IPS DF 4.7 (cell line): Measurements from ENCODE around the gene OR2T11.
"Not testable (repeated sequence)": the region's sequence is repeated elsewhere in the genome, so short reads cannot be mapped to it uniquely, and the experiment has no call there.

ENCODE experiments used
- DNase-seq: peaks from one replicate; pipeline ENCODE4 v3.0.0-alpha.2; 2013; ENCODE audit warnings: low spot score; ENCODE audit errors: extremely low read depth

Gene OR2T11

DNA sequence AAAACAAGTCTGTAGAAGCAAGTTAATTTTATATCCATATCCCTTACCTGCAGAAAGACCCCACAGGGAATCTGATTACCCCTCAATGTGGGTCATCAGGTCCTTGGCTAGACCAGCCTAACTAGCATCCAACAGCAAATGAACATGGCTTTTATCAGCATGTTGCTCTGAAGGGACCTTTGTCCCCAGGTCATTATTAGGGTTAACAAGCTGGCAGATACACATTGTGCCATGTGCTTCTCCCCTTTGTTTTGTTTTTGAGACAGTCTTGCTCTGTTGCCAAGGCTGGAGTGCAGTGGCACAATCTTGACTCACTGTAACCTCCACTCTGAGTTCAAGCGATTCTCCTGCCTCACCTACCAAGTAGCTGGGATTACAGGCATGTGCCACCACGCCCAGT lies at the start of gene OR2T11:
Gene OR2T11, minus strand, starts transcription at position 101 of the 400 bp plus-strand sequence. CDS start 7,963 bp downstream, outside the sequence.
- not testable (repeated sequence) for DNase-seq

- no peak for DNase-seq
Observed at GRCh38 chr1:248681651-248682050, 46.8 kb upstream of the OR2T11 start.

GRCh38 chr1:248670003-248670402 lies 35.1 kb upstream of the OR2T11 start:
- no peak for DNase-seq

- DNase-seq, result not testable (repeated sequence)
Observed at GRCh38 chr1:248663453-248664328, 28.8 kb upstream of the OR2T11 start.

DNA sequence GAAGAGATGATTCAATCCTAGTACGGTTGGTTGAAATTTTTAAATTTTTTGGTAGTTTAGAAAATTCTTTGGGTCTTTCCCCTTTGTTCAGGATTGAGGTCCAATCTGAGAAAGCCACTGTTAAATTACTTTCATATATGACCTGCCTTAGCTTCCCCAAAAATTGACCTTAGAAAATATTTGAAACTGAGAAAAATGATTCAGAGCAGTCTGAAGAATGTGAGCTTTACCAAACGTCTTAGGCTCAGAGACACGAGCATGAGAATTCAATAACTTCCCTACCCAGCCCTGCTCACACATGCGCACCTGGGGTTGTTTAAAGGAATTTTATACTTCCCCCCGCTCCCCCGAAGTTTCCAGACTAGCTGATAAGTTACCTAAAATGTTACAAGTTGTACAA lies 21.9 kb upstream of the OR2T11 start:
- not testable (repeated sequence) for DNase-seq

- not testable (repeated sequence) for DNase-seq
Observed at GRCh38 chr1:248655354-248655753, 20.5 kb upstream of the OR2T11 start, which contains the start of gene OR2T27. OR2T27 (minus strand) TSS chr1:248655528; CDS start chr1:248650884, 4,644 bp downstream.

DNA sequence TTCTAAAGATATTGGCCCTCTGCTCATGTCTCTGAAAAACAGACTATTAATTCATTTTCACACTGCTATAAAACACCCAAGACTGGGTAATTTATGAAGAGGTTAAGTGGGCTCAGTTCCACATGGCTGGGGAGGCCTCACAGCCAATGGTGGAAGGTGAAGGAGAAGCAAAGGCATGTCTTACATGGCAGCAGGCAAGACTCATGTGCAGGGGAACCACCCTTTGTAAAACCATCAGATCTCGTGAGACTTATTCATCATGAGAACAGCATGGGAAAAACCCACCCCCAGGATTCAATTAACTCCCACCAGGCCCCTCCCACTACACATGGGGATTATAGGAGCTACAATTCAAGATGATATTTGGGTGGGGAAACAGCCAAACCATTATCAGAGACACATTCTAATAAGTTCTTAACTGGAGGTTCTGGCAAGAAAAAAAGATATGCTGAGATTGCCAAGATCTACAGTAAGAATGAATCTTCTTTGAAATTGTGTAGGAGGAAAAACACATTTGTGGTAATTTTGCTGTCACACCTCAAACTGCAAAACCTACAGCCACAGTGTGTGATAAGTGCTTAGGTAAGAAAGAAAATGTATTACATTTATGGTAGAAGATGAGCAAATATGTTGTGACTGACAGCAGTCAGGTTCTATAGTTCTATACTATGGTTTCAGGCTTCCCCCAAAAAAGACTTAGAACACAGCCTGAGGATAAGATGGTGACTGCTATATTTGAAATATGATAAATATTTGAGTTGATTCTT lies 14.1 kb upstream of the OR2T11 start:
- not testable (repeated sequence) for DNase-seq

GRCh38 chr1:248645178-248645577 lies 10.3 kb upstream of the OR2T11 start, which contains the start of gene OR2T35:
OR2T35 (minus strand) TSS chr1:248645278; CDS start chr1:248639258, 6,020 bp downstream.
- not testable (repeated sequence) for DNase-seq

DNA sequence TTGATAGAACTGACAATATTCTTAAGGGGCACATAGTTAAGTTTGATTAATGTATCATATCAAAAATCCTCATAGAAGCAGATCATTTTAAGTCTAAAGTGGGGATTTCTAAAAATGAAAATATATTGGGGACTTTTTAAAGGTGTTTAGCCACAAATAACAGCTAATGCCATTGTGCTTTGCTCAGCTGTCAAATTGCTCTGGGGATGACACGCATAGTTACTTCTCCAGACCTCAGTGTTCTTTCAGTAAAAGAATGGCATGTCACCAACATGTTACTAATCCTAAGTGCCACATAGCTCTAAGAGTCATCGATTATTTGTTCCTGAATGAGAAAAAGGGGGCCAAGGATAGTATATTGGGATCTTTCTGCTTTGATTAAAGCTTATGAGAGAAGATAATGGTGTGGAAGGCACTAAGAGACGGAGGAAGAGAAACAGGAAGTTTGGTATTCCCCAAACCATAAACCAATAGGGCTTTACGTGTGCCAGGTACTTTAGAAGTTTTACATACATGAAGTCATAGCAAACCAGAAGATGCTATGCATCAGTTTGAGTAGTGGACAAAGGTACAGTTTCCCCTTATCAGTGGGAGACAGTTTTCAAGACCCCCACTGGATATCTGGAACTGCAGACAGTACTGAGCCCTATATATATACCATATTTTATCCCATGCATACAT lies 8.2 kb upstream of the OR2T11 start:
- DNase-seq, result not testable (repeated sequence)

DNA sequence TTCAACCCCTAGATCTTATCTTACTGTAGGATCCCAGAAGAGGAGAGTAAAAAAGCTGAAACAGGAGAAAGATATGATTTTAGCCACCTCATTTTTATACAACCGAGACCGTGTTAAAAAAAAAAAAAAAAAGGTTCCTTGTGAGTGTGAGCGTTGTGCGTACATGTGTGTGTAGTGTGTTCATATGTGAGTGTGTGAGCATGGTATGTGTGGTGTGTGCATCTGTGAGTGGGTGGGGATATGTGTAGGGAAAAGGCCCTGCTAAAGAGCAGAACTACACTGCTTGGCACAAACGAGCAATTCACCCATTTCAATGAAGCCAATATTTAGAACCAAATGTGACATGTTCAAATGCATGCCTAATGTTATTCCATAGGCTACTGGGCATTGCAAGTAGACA lies 6.7 kb upstream of the OR2T11 start:
- not testable (repeated sequence) for DNase-seq

- DNase-seq, result not testable (repeated sequence)
Observed at GRCh38 chr1:248640906-248641305, 6.0 kb upstream of the OR2T11 start.

DNA sequence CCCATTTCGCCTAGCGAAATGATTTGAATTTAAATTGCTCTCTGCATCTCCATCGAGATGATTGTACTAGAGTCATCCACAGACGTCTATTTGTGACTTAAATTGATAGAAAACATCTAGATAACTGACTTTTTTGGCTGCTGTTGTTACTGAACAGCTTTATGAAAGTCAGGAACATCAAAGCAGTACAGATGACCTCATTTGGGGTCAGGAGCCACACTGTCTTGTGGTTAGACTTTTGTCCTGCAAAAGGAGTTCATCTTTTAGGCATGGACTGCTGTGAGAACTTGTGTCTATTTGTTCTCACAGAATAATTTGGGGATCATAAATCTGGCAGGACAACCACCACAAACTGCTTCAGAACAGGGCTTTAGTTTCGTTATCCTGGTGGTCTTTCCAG lies 4.8 kb upstream of the OR2T11 start:
- DNase-seq, result not testable (repeated sequence)

DNA sequence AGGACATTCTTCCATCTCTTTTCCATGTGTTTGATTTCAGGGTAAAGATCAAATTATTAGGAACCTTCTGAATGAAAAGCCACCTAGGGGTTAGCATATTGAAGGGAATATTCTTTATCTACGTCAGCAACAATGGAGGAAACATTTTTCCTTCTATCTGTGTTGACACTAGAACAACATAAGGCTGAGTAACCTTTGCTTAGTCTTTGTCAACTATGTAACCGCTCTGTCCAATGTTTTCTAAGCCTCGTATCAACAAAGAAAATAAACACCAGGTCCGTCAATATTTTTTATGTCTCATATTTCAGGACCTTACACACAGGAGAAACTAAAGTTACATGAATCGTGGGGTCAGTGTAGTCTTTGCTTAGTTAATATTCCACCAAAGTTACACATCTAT lies 1.7 kb upstream of the OR2T11 start:
- DNase-seq, result not testable (repeated sequence)

DNA sequence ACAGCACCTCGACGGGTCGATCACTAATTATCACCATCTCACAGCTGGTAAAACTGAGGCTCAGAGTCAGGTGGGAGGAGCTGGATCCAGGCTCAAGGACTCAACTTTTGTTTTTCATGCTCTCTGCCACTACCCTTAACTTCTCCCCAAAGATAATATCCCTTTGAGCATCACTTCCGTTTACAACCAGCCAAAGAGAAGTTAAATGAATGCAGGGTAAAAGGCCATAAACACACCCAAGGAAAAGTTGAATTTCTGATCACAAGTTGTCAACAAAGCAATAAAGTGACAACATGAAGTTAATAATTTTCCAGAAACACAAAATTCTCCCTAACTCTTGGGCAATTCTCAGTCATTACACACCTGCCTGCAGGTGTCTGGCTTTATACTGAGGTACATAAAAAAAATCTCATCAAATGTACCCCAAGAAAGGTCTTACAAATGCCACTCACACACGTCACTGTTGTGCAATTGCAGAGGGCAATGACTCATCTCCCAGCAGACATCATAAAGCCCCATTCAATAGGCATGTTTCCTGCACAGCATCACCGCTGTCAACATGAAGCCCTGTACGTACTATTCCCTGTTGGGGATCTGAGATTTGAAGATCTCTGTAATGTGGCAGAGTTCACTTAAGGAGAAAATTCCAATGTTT lies 3.4 kb downstream of the OR2T11 start:
- DNase-seq, result no peak

DNA sequence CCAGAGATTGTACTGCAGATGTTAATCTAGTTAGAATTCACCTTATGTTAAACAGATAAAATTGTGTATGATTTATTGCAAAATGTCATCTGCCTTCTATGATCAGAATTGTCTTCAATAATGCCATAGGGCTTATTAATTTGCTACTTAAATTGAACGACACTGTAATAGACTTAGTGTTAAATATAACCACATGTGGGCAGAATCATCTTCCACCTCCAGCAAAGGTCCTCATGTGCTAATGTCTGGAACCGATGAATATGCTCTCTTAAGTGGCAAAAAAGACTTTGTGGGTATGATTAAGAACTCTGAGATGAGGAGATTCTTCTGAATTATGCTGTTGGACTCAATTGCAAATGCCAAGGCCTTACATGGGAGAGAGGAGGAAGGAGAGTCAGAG lies 4.3 kb downstream of the OR2T11 start:
- no peak for DNase-seq

DNA sequence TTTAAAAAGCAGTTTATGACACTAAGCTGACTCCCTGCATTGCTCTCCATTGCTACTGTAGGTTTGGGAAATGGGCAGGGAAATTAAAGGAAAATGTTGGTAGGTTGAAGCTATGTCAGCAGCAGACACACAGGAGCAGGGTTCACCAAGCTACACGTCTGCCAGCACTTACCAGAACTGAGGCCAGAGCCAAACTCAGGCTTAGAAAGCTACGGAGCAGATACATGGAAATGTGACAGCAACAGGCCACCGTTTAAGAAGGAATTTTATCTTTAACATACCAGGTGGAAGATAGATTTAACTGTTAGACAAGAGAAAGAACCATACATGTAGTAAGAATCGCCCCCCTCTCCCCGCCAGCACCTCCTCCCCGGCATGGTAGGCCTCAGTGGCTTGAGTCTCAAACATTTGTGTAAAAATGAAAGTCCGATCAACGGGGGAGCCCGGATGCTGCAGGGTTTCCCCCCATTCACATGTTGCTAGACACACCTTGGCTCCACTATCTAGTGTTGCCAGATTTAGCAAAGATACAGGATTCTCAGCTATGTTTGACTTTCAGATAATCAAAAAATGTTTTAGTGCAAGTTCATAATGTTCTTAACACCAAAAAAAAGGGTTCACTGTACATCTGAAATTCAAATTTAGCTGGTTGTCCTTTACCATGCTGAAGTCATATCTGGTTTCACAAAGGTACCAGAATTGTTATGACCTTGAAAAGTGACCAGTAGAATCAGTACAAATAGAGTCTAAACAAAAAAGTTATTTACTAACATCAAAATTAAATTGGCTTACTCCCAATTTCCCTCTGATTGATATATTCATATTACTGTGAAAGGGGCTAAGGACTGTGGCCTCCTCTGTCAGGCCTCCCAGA lies 6.7 kb downstream of the OR2T11 start:
- no peak for DNase-seq

- no peak for DNase-seq
Observed at GRCh38 chr1:248625971-248626370, 8.9 kb downstream of the OR2T11 start.

- no peak for DNase-seq
Observed at GRCh38 chr1:248625166-248625565, 9.7 kb downstream of the OR2T11 start.

DNA sequence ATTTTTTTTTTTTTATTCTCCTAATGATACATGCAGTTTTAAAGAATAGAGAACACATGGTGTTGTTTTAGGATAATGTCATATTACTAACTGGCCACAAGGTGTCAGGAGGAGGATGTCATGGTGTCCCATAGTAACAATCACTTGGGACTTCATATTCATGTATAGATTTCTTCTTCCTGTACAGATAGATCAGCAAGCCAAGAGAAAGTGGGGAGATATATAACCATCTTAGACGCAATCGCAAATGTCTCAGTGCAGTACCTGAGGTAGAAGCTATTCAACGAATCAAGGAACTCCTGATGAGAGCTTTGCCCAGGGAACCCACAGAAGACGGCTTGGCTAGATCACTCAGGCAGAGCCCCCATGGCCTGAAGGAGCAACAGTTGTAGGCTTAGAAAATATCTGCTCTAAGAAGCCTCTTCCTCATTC lies 12.3 kb downstream of the OR2T11 start:
- DNase-seq, result no peak

- DNase-seq, result no peak
Observed at GRCh38 chr1:248621770-248622169, 13.1 kb downstream of the OR2T11 start.
